ENCODE measurements around the gene EVC2.

DNA sequence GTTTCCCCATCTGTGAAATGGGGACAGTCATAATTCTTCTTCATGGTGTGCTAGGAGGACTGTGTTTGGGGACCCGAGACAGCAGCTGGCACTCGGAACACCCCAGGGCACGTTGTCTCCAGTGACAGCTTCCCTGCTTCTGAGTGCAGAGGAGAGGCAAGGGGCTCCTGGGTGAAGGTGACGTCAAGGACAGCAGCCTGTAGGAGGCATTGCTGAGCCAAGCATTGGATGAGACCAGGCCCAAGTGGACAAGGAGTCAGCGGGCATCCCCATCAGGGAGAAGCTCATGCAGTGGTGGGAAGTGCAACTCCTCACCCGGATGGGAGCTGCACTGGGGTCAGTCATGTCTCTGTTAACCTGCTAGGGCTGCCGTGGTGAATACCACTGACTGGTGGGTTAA is 48.7 kb upstream of the EVC2 start:
- no peak for TF ChIP-seq EZH2 (IDR thresholded peaks at IDR 0.05; ENCODE audit: insufficient read depth, poor library complexity, severe bottlenecking)
- no peak for TF ChIP-seq EZH2phosphoT487 (IDR thresholded peaks at IDR 0.05; ENCODE audit: insufficient read depth, low read depth)

Measured in GM23248 (cell line).